H1 (cell line): Measurements from ENCODE around the gene STAG1. TPM values are rescaled to one million over a fixed set of nuclear protein-coding genes. Genes with fewer than 3 reads are reported as not detected.

Experiments used
- HDAC6 ChIP-seq: IDR thresholded peaks from one replicate; pipeline ENCODE4 v1.7.1; 2012; ENCODE audit warnings: low read depth, mild to moderate bottlenecking, inconsistent platforms, low read length, moderate library complexity
- JUN ChIP-seq: IDR thresholded peaks from 2 replicates; pipeline ENCODE4 v1.6.1; 2011; ENCODE audit warnings: low read depth, mild to moderate bottlenecking, improper control_type of control experiment, low read length
- polyA plus RNA-seq, 7 experiments: library from polyadenylated mRNA; depleted of rRNA in 3 of 7; stranded (reverse) in 5 of 7; unstranded in 2 of 7; fragments of >200 nt in 5 of 7; fragments of 200-250 nt in 2 of 7; gene quantifications; 1 replicate in 5 of 7; 2 replicates in 1 of 7; 4 replicates in 1 of 7; pipeline versions ENCODE4 v1.2.1 to v1.2.3, GENCODE V29; 2011 to 2013; ENCODE audit warnings: missing spikeins in 2 of 7, mixed read lengths in 2 of 7
- total RNA-seq: library from RNA; stranded (reverse); fragmentation: NEBNext Ultra II Directional; extraction: Animal tissue kit (Norgen Biotek cat#: 25700); gene quantifications from 2 replicates; pipeline ENCODE4 v1.2.1, GENCODE V29; 2021

The STAG1 gene
- total and polyA plus RNA-seq, 2 of the 8 experiments (the other 6 are each of a cell fraction or from before 2014, with no cell fraction given): 4.6 to 23.4 TPM

GRCh38 chr3:136716629-136717028 is 35.5 kb downstream of the STAG1 start (continued):
- no peak for TF ChIP-seq JUN
- no peak for TF ChIP-seq HDAC6
